ENCODE data around the gene ART1.

DNA sequence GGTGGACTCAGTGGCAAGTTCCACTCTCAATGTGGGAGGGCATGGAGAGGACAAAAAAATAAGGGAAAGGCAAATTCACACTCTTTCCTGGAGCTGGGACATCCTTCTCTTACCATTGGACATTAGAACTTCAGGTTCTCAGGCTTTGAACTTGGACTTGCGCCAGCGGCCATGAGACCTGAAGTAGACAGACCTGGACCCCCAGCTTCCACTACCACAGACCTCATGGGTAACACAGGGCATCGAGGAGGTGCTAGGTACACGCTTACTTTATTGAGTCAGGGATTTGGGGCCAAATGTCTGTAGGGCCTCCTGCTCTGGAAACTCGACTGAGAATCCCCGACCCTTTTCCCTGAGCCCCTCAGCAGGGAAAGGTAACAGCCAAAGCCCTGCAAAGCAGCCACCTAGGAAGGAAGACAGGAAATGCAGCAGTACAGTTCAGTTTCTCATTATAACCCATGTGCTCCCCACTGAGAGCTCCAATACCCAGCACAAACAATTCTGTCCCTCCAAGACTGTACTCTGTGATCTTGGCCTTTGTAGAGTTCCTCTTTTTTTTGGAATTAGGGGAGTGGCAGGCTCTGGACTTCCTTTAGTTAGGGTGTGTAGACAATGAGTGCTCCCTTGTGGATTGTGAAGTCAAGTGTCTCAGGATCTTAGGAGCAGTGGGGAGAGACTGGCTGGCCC is 20.6 kb downstream of the ART1 start:
- TF ChIP-seq POLR2AphosphoS5 (IDR thresholded peaks at IDR 0.05; ENCODE audit: low read depth, low read length), result no peak
- TF ChIP-seq, protein P1, sequence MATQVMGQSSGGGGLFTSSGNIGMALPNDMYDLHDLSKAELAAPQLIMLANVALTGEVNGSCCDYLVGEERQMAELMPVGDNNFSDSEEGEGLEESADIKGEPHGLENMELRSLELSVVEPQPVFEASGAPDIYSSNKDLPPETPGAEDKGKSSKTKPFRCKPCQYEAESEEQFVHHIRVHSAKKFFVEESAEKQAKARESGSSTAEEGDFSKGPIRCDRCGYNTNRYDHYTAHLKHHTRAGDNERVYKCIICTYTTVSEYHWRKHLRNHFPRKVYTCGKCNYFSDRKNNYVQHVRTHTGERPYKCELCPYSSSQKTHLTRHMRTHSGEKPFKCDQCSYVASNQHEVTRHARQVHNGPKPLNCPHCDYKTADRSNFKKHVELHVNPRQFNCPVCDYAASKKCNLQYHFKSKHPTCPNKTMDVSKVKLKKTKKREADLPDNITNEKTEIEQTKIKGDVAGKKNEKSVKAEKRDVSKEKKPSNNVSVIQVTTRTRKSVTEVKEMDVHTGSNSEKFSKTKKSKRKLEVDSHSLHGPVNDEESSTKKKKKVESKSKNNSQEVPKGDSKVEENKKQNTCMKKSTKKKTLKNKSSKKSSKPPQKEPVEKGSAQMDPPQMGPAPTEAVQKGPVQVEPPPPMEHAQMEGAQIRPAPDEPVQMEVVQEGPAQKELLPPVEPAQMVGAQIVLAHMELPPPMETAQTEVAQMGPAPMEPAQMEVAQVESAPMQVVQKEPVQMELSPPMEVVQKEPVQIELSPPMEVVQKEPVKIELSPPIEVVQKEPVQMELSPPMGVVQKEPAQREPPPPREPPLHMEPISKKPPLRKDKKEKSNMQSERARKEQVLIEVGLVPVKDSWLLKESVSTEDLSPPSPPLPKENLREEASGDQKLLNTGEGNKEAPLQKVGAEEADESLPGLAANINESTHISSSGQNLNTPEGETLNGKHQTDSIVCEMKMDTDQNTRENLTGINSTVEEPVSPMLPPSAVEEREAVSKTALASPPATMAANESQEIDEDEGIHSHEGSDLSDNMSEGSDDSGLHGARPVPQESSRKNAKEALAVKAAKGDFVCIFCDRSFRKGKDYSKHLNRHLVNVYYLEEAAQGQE (IDR thresholded peaks at IDR 0.05; ENCODE audit: insufficient read depth in 1 of 2, low read depth in 2 of 2, low read length in 2 of 2), result no peak
- TF ChIP-seq SIN3A (IDR thresholded peaks at IDR 0.05; ENCODE audit: borderline replicate concordance, insufficient read depth, low read length), result no peak
- TF ChIP-seq TAF1 (IDR thresholded peaks at IDR 0.05; ENCODE audit: borderline replicate concordance, insufficient read depth, low read length), result no peak
